ENCODE results near the gene CLMP. TPM values are rescaled to one million over a fixed set of nuclear protein-coding genes. Genes with fewer than 3 reads are reported as not detected.
"Not testable (repeated sequence)": the region's sequence is repeated elsewhere in the genome, so short reads cannot be mapped to it uniquely, and the experiment has no call there.

The CLMP gene
- total RNA-seq, 1 donor from 2014 or later, result 2.3 TPM

GRCh38 chr11:123135863-123136446, 59.1 kb downstream of the CLMP start:
- no peaks in the 10 kb centered on the region for H3K4me1 Mint-ChIP-seq (ENCODE audit: low read depth)
- no peak overlapping the region for H3K4me3 Mint-ChIP-seq (ENCODE audit: low read depth)
- no peaks in the 10 kb centered on the region for H3K36me3 Mint-ChIP-seq (ENCODE audit: insufficient read depth)
- no peaks in the 10 kb centered on the region for H3K27me3 Mint-ChIP-seq
- H3K9me3 Mint-ChIP-seq (ENCODE audit: low read depth), result no peaks in the 10 kb centered on the region
- no peak for TF ChIP-seq CTCF (IDR thresholded peaks at IDR 0.05; ENCODE audit: unreplicated experiment)
- DNase-seq (ENCODE audit: low spot score, unreplicated experiment), result no peak
- no peak overlapping the region for H3K27ac Mint-ChIP-seq

- Mint-ChIP-seq H3K36me3 (ENCODE audit: insufficient read depth) (no peaks in the 10 kb centered on the region), H3K4me3 (ENCODE audit: low read depth) (no peak overlapping the region), H3K27me3 (no peaks in the 10 kb centered on the region), H3K9me3 (ENCODE audit: low read depth) (no peaks in the 10 kb centered on the region), H3K27ac (no peak overlapping the region), H3K4me1 (ENCODE audit: low read depth) (no peaks in the 10 kb centered on the region)
- TF ChIP-seq CTCF (IDR thresholded peaks at IDR 0.05; ENCODE audit: unreplicated experiment), result no peak
- no peak for DNase-seq (ENCODE audit: low spot score, unreplicated experiment)
Observed at GRCh38 chr11:123132881-123133280, 62.2 kb downstream of the CLMP start.

DNA sequence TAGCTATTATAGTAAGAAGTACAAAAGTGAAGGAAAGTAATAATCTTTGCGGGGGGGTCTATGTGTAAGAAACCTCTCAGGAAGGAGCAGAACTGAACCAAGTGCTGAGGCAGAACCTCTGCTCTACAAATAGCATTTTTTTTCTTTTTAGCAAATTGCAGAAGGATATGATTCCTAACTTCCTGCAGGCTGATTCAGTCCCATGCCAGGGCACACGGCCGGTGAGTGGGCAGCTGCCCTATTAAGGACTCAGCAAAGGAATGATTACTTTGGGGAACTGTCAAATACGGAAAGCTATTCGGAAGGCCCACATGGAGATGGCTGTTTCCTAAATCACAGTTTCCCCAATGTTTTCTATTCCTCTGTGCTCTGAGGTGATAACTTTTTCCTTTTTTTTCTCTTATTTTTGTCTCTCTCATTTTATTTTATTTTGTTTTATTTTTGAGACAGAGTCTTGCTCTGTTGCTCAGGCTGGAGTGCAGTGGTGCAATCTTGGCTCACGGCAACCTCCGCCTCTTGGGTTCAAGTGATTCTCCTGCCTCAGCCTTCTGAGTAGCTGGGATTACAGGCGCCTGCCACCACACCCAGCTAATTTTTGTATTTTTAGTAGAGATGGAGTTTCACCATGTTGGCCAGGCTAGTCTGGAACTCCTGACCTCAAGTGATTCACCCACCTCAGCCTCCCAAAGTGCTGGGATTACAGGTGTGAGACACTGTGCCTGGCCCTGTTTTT, 62.8 kb downstream of the CLMP start:
- H3K27me3 Mint-ChIP-seq; H3K9me3 Mint-ChIP-seq (ENCODE audit: low read depth); DNase-seq (ENCODE audit: low spot score, unreplicated experiment); H3K36me3 Mint-ChIP-seq (ENCODE audit: insufficient read depth); H3K4me1 Mint-ChIP-seq (ENCODE audit: low read depth); H3K27ac Mint-ChIP-seq; H3K4me3 Mint-ChIP-seq (ENCODE audit: low read depth): not testable (repeated sequence)

GRCh38 chr11:123129920-123130319, 65.1 kb downstream of the CLMP start:
- Mint-ChIP-seq H3K9me3 (ENCODE audit: low read depth) (no peaks in the 10 kb centered on the region), H3K4me1 (ENCODE audit: low read depth) (no peaks in the 10 kb centered on the region), H3K27me3 (no peaks in the 10 kb centered on the region), H3K36me3 (ENCODE audit: insufficient read depth) (no peaks in the 10 kb centered on the region), H3K4me3 (ENCODE audit: low read depth) (no peak overlapping the region), H3K27ac (no peak overlapping the region)
- no peak for TF ChIP-seq CTCF (IDR thresholded peaks at IDR 0.05; ENCODE audit: unreplicated experiment)
- DNase-seq (ENCODE audit: low spot score, unreplicated experiment), result no peak

DNA sequence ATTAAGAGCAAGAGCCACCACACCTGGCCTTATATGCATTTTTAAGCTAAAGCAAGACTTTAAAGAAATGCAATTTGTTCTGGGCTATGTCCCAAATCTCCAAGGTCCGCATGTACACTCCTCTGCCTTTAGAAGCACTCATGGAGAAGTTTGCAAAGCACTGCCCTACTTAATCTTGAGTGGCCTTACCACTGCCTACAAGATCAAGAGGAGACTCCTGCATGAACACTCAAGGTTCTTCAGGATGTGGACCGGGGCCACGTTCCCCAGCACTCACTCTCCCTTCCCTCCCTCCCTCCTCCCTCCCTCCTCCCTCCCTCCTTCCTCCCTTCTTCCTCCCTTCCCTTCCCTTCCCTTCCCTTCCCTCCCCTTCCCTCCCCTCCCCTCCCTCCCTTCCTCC, 69.9 kb downstream of the CLMP start:
- DNase-seq (ENCODE audit: low spot score, unreplicated experiment), result no peak
- Mint-ChIP-seq H3K4me3 (ENCODE audit: low read depth) (no peak overlapping the region), H3K9me3 (ENCODE audit: low read depth) (no peaks in the 10 kb centered on the region), H3K27me3 (no peaks in the 10 kb centered on the region), H3K4me1 (ENCODE audit: low read depth) (no peaks in the 10 kb centered on the region), H3K27ac (no peak overlapping the region), H3K36me3 (ENCODE audit: insufficient read depth) (no peaks in the 10 kb centered on the region)
- TF ChIP-seq CTCF (IDR thresholded peaks at IDR 0.05; ENCODE audit: unreplicated experiment), result no peak

- no peaks in the 10 kb centered on the region for H3K36me3 Mint-ChIP-seq (ENCODE audit: insufficient read depth)
- no peaks in the 10 kb centered on the region for H3K27me3 Mint-ChIP-seq
- no peaks in the 10 kb centered on the region for H3K9me3 Mint-ChIP-seq (ENCODE audit: low read depth)
- no peak for DNase-seq (ENCODE audit: low spot score, unreplicated experiment)
- TF ChIP-seq CTCF (IDR thresholded peaks at IDR 0.05; ENCODE audit: unreplicated experiment), result no peak
- H3K27ac Mint-ChIP-seq, result no peak overlapping the region
- no peak overlapping the region for H3K4me3 Mint-ChIP-seq (ENCODE audit: low read depth)
- H3K4me1 Mint-ChIP-seq (ENCODE audit: low read depth), result no peaks in the 10 kb centered on the region
Observed at GRCh38 chr11:123122852-123123251, 72.2 kb downstream of the CLMP start.
